A549 (cell line): ENCODE results near the gene NTRK1.

Experiments
- EP300 ChIP-seq, 2 experiments: fragments of >200 bp; sonication (Bioruptor Twin); formaldehyde crosslinking; IDR thresholded peaks; 2 replicates in 1 of 2; 3 replicates in 1 of 2; pipeline ENCODE4 v1.6.1; 2016 to 2017
- KDM1A ChIP-seq: fragments of 200-600 bp; sonication (generic); IDR thresholded peaks from 2 replicates; pipeline ENCODE4 v1.6.1; 2016; ENCODE audit warnings: low read depth, mild to moderate bottlenecking
- MYC ChIP-seq: IDR thresholded peaks from 2 replicates; pipeline ENCODE4 v1.6.1; 2012; ENCODE audit warnings: mild to moderate bottlenecking, inconsistent platforms, low read length, improper control_type of control experiment, borderline replicate concordance
- POLR2A ChIP-seq: IDR thresholded peaks from 2 replicates; pipeline ENCODE4 v1.6.1; 2012; ENCODE audit warnings: mild to moderate bottlenecking, low read length
- RFX5 ChIP-seq: fragments of 450-650 bp; IDR thresholded peaks from 2 replicates; pipeline ENCODE4 v1.7.1; 2014; ENCODE audit warnings: antibody characterized with exemption, mild to moderate bottlenecking, moderate library complexity
- TFCP2L1 ChIP-seq: fragments of 250-450 bp; sonication (Bioruptor Pico); IDR thresholded peaks from 2 replicates; pipeline ENCODE4 v1.5.0; 2021; ENCODE audit warnings: mild to moderate bottlenecking
- TF ChIP-seq, protein P1 (sequence below): fragments of >200 bp; sonication (Bioruptor Twin); formaldehyde crosslinking; IDR thresholded peaks from 3 replicates; pipeline ENCODE4 v1.5.1; 2016
- TF ChIP-seq, protein P2 (sequence below): IDR thresholded peaks from 2 replicates; pipeline ENCODE4 v1.6.1; 2012
- TF ChIP-seq, protein P3 (sequence below): IDR thresholded peaks from 2 replicates; pipeline ENCODE4 v1.6.1; 2012

DNA sequence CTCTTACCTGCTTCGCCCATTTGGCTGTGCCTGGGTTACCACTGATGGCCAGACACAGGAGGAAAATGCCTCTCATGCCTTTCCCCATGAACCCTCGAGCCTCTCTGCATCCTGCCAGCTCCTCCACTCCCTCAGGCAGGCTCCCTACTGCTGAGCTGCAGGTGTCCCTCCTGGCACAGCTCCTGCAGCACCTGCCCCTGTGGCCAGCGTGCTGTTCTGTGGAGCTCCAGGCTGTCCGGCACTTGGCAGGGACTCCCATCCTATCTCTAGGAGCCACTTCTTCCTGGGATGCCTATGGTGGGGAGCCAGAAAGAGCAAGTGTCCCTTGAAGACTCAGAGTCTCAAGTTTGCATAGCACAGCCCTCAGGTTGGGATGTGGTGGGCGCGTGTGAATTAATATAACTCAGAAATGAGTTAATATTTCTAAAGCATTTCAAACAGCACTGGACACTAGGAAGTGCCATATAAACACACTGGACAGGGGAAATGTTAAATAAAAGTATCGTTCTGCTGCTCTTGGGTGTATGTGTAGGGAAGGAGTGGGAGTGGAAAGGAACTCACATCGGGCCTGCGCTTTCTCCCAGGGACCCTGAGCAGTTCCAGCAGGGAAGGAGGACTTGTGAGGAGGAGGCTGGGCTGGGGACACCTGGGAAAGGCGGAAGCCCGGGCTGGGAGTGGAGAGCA is 62.5 kb downstream of the NTRK1 start:
- TF ChIP-seq EP300 (IDR thresholded peaks at IDR 0.05) = no peak
- TF ChIP-seq, protein P1, sequence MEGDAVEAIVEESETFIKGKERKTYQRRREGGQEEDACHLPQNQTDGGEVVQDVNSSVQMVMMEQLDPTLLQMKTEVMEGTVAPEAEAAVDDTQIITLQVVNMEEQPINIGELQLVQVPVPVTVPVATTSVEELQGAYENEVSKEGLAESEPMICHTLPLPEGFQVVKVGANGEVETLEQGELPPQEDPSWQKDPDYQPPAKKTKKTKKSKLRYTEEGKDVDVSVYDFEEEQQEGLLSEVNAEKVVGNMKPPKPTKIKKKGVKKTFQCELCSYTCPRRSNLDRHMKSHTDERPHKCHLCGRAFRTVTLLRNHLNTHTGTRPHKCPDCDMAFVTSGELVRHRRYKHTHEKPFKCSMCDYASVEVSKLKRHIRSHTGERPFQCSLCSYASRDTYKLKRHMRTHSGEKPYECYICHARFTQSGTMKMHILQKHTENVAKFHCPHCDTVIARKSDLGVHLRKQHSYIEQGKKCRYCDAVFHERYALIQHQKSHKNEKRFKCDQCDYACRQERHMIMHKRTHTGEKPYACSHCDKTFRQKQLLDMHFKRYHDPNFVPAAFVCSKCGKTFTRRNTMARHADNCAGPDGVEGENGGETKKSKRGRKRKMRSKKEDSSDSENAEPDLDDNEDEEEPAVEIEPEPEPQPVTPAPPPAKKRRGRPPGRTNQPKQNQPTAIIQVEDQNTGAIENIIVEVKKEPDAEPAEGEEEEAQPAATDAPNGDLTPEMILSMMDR = no peak
- TF ChIP-seq, protein P2, sequence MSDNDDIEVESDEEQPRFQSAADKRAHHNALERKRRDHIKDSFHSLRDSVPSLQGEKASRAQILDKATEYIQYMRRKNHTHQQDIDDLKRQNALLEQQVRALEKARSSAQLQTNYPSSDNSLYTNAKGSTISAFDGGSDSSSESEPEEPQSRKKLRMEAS = no peak
- no peak for TF ChIP-seq RFX5
- TF ChIP-seq, protein P3, sequence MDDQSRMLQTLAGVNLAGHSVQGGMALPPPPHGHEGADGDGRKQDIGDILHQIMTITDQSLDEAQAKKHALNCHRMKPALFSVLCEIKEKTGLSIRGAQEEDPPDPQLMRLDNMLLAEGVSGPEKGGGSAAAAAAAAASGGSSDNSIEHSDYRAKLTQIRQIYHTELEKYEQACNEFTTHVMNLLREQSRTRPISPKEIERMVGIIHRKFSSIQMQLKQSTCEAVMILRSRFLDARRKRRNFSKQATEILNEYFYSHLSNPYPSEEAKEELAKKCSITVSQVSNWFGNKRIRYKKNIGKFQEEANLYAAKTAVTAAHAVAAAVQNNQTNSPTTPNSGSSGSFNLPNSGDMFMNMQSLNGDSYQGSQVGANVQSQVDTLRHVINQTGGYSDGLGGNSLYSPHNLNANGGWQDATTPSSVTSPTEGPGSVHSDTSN = no peak
- TF ChIP-seq KDM1A = no peak
- no peak for TF ChIP-seq TFCP2L1
- no peak for TF ChIP-seq MYC
- no peak for TF ChIP-seq POLR2A
